Tibial nerve (tissue), 3 donors: ENCODE data around the gene CARHSP1.

Experiments used
- EP300 ChIP-seq, 2 donors: sonication (generic); formaldehyde crosslinking; IDR thresholded peaks; one replicate each; pipeline ENCODE4 v1.6.1; 2017; ENCODE audit warnings: antibody characterized with exemption in 2 of 2, mild to moderate bottlenecking in 1 of 2
- POLR2A ChIP-seq, 2 donors: fragments of 450-650 bp; IDR thresholded peaks; one replicate each; pipeline ENCODE4 v1.6.1; 2017; ENCODE audit warnings: antibody characterized with exemption in 2 of 2, mild to moderate bottlenecking in 2 of 2, moderate library complexity in 2 of 2

DNA sequence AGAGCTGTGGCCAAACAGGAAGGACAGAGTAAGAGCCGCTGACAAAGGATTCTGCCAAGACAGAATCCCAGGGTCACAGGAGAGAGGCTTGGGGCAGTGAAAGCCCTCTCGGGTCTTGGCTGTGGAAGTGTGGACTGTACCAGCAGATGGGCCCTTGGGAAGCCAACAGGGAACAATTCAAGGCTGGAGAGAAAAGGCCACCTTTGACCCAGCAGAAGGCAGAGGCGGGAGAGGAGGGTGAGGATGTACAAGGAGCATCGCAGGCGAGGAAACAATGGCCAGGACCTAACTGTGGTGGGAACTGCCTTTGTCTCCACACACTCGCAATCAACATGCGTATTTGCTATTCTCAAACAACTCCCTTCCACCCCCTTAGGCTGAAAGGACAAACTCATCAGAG lies 15.7 kb downstream of the CARHSP1 start:
- TF ChIP-seq POLR2A (IDR thresholded peaks at IDR 0.05) (no peak), EP300 (IDR thresholded peaks at IDR 0.05) (no peak)
